Right ventricle myocardium inferior (tissue), 1 donor: ENCODE results near the gene SMOC1. TPM values are rescaled to one million over a fixed set of nuclear protein-coding genes. Genes with fewer than 3 reads are reported as not detected.

Experiments
- ATAC-seq: fragments of 200-7000 bp; cut with Tn5 transposase; one replicate; pipeline ENCODE4 v1.9.1; 2020; ENCODE audit warnings: mild to moderate bottlenecking, moderate library complexity
- DNase-seq: peaks from one replicate; pipeline ENCODE4 v3.0.0; 2021; ENCODE audit errors: missing footprints
- intact Hi-C: fragments of 100-400 bp; cut with DNase I; formaldehyde crosslinking; loops from one replicate; pipeline ENCODE4 v1.11.0; 2022
- total RNA-seq: library from RNA; stranded (reverse); fragmentation: NEBNext Ultra II Directional; extraction: Animal tissue kit (Norgen Biotek cat#: 25700); gene quantifications from one replicate; pipeline ENCODE4 v1.2.1, GENCODE V29; 2021
- donor health status: DM: no; HTN: yes; CAD: no; lungs with severe emphysema.

SMOC1 gene
- total RNA-seq, 1 donor from 2014 or later: 1.2 TPM

DNA sequence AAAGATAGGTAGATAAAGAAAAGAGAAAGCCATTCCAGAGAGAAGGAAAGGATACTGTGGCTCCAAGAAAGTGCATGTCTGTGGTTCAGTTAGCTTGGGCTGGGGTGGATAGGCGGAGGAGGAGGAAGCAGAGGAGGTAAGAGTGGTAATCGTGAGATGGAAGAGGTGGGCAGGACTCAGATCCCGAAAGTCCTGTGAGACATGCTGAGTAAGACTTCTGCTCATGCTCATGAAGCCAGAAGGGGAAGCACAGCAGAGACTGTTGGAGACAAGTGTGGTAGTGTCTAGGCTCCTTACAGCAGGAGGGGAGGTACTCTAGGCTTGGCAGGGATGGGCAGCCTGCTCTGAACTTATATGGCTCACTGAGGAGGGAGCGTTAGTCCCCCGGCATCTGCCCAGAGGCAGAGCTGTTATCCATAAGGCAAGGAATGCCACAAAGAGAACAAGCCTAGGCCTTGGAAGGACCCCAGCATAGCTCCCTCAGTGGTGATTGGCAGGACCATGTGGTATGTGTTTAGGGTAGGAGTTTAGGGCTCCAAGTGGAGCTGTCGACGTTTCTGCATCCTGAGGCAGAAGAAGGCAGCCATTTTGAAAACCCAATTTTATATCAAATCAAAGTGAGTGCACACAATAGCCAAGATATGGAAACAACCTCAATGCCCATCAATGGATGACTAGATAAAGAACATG is 135.3 kb downstream of the SMOC1 start:
- ATAC-seq: no peak
- intact Hi-C loops: loop anchor here (10.0 kb wide), 1 partner anchor 140 kb away; the partner anchor contains the start of gene SMOC1

GRCh38 chr14:70018230-70018629 is 139.0 kb downstream of the SMOC1 start:
- ATAC-seq: no peak
- intact Hi-C loops: loop anchor here (10.0 kb wide), 1 partner anchor 143 kb away; the partner anchor contains the start of gene SMOC1
- no peak for DNase-seq

More for the DNA sequence above, 135.3 kb downstream of the SMOC1 start:
- no peak for DNase-seq

DNA sequence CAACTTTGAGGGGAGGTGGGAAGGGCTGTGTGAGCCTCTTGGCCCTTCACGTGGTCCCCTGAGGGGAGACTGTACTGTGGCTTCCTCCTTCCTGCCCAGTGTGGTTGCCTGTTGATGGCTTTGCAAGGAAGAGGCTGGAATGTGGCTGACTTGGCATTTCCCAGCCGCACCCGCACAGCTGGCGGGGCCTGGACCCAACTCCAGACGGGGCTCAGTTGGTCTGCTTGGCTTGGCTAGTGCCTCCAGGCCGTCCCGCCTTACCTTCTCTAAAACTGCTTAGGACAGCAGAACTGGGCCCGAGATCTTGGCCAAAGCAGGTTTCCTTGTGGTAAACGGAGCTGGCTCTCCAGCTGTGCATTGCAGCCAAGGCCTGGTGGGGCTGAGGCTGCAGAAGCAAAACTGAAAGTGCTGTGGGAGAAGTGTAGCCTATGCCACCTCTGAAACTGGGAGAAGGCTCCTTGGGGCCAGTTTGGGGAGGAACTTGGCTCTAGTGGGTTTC is 139.5 kb downstream of the SMOC1 start:
- intact Hi-C loops: loop anchor here (10.0 kb wide), 1 partner anchor 144 kb away; the partner anchor contains the start of gene SMOC1
- no peak for DNase-seq
- peak; percentile 79 for ATAC-seq

DNA sequence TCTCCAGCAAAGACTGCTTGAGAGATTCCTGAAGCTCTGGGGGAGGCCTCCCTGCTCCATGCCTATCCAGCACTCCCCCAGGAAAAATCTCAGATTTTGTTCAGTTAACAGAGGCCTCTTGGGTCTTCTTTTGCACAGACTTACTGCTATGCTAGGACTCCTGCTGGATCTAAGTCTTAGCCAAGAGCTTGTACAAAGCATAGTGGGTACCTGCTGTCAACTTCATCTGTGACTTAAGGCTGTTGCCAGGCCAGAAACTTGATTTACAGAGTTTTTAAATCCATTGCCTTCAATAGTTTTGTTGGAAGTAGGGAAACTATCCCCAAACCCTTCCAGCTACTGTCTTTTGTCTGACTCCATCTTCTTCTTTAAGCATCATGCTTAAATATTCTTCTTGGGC is 140.5 kb downstream of the SMOC1 start:
- no peak for ATAC-seq
- no peak for DNase-seq
- intact Hi-C loops: loop anchor here (10.0 kb wide), 1 partner anchor 145 kb away; the partner anchor contains the start of gene SMOC1

DNA sequence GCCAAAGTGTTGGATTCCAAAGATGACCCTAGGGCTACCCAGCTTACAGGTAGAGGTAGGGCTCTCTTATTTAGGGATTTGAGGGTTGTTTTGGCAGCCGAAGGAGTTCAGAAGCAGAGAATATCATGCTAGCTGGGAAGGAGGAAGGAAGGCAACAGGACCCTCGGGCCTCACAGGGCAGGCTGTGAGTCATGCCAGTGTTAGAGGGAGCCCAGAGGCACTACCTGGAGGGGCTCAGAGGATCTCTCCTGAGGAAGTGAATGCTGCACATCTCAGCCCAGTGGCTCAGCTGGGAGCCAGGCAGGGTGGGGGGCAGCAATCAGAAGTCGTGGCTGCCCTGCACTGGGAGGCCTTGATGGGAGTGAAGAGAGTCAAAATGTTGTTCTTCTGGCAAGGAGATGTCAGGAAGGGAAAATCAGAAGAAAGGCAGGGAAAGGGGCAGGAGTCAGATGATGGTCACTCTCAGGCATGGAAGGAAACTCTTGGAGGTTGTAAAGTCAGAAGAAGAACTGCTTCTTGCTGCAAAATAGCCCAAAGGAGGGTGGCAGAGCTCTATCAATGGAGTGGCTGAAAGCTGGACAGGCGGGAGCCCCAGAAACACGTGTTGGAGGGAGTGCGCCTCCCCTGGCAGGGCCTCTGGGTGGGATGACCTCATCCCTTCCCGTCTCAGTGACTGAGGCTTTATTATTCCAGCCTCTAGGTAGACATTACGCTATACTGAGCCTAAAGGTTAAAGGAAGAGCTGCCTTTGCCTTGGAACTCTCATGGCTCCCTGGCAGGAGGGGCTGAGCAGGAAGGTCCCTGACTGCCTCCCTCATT is 141.3 kb downstream of the SMOC1 start:
- DNase-seq: no peak
- no peak for ATAC-seq

DNA sequence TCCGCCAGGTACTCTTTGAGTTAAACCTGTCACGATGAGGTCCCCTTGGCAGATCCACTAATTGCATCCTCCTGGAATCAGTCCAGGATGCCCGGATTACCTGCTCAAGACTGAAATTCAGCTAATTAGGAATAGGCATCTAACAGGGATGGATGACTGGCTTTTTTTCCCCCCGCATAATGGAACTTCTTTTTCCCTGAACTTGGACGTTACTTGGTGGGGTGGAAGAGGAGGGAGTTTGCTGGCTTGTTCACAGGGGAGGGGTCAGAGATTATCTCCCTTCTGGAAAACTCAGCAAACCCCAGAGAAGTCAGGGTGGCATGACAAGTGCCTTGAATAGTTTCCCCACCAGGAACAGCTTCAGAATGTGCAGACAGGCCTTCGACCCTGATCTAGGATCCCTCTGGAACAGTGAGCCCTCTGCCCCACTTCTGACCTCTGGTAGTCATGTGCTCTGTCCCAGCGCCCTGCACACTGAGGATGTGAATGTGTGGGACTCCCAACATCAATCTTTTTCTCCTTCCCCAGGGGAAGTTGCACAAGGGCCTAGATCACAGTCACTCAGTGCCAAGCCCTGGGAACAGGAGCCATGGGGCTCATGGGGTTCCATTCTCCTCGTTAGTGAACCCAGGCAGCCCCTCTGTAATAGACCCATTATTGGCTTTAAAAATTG is 142.5 kb downstream of the SMOC1 start:
- intact Hi-C loops: no loop called here
- no peak for ATAC-seq

More for the DNA sequence above, 141.3 kb downstream of the SMOC1 start:
- intact Hi-C loops: no loop called here

GRCh38 chr14:70022771-70023445 is 143.7 kb downstream of the SMOC1 start:
- no peak for DNase-seq
- ATAC-seq: no peak
- intact Hi-C loops: no loop called here

More for the DNA sequence above, 142.5 kb downstream of the SMOC1 start:
- no peak for DNase-seq

GRCh38 chr14:70023871-70024270 is 144.7 kb downstream of the SMOC1 start:
- intact Hi-C loops: no loop called here
- no peak for DNase-seq
- no peak for ATAC-seq

- intact Hi-C loops: loop anchor here (2.0 kb wide), 1 partner anchor 209 kb away; no protein-coding TSS in a partner anchor
- ATAC-seq: peak; percentile 53
These were observed 148.7 kb downstream of the SMOC1 start for GRCh38 chr14:70027785-70028428.

GRCh38 chr14:70029296-70030132 is 150.3 kb downstream of the SMOC1 start:
- DNase-seq: no peak
- intact Hi-C loops: loop anchor here (2.0 kb wide), 1 partner anchor 211 kb away; no protein-coding TSS in a partner anchor
- ATAC-seq: no peak

More at GRCh38 chr14:70027785-70028428, 148.7 kb downstream of the SMOC1 start:
- peak; percentile 88 for DNase-seq

- DNase-seq (no peak), ATAC-seq (no peak)
- intact Hi-C loops: no loop called here
These were observed 152.8 kb downstream of the SMOC1 start for GRCh38 chr14:70032016-70032415.

- intact Hi-C loops: no loop called here
- ATAC-seq (no peak), DNase-seq (no peak)
These were observed 153.2 kb downstream of the SMOC1 start for GRCh38 chr14:70032447-70032846.

DNA sequence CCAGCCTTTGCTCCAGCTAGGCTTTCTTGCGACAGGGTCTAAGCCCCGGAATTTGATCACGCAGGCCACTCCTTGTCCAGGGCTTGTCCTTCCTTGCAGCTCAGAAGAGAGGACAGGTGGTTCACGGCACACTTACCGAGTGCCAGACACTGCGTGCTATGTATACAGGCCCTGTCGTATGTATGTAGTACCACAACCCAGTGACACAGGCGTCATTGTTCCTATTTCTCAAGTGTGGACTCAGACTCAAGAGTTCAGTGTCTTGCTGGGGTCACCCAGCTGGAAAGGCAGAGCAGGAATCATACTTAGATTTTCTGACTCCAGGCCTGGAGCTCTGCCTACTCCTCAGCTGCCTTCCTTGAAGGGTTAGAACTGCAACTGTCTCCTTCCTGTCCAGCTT is 153.9 kb downstream of the SMOC1 start:
- no peak for ATAC-seq
- DNase-seq: no peak
- intact Hi-C loops: no loop called here

GRCh38 chr14:70033561-70033960 is 154.3 kb downstream of the SMOC1 start:
- ATAC-seq (no peak), DNase-seq (no peak)
- intact Hi-C loops: no loop called here

DNA sequence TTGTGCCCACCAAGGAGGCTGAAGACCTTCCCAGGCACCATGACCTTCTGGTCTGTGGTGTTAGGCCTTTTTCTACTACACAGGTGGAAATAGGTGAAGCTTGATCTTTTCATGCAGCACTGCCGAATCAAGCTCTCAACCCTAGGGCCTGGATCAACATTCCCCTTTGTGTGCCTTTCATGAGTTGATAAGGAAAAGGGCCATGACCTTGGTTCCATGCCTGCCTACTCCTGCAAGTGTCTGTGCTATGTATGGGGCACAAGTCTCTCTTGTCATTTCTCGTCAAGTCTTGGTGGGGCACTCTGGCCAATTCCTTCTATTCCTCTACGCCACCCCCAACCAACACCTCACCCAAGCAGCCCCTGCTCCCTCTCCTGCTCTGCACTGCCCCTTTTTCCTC is 155.0 kb downstream of the SMOC1 start:
- no peak for ATAC-seq
- no peak for DNase-seq
- intact Hi-C loops: no loop called here

- DNase-seq (no peak), ATAC-seq (no peak)
- intact Hi-C loops: no loop called here
These were observed 157.4 kb downstream of the SMOC1 start for GRCh38 chr14:70036665-70037064.

DNA sequence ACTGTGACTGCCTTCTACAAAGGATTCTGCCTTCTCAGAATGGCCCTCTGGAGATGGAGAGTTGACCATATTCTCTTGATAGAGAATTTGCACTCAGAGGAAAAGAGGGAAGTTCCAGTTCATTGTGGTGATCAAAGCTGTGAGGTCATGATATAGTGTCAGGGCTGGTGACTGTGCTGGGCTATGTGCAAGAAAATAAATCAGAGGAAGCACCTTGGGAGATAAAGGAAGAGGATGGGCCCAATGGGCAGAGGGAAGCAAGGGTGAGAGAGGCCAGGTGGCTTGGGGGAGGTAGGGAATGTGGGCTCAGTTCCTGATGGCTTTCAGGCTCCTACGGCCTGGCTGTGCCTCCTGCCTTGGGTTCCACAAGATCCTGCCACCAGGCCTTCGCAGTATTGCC is 163.8 kb downstream of the SMOC1 start:
- ATAC-seq: no peak
- intact Hi-C loops: loop anchor here (10.0 kb wide), 1 partner anchor 772 kb away; no protein-coding TSS in a partner anchor
- DNase-seq: no peak
